GM20000 (cell line): ENCODE data around the gene OR8H2.
"Not testable (repeated sequence)": the region's sequence is repeated elsewhere in the genome, so short reads cannot be mapped to it uniquely, and the experiment has no call there.

Experiments used
- DNase-seq: peaks from one replicate; pipeline ENCODE4 v3.0.0; 2012; ENCODE audit warnings: low spot score
- TF ChIP-seq, protein P1 (sequence below): IDR thresholded peaks from 2 replicates; pipeline ENCODE4 v1.5.1; 2012; ENCODE audit warnings: mild to moderate bottlenecking, control low read depth; ENCODE audit errors: extremely low read depth, missing control alignments

OR8H2 gene, protein sequence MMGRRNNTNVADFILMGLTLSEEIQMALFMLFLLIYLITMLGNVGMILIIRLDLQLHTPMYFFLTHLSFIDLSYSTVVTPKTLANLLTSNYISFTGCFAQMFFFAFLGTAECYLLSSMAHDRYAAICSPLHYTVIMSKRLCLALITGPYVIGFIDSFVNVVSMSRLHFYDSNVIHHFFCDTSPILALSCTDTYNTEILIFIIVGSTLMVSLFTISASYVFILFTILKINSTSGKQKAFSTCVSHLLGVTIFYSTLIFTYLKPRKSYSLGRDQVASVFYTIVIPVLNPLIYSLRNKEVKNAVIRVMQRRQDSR

GRCh38 chr11:56103210-56103737 is at the start of gene OR8H2:
TSS of gene OR8H2 (plus strand) at chr11:56103687. CDS start at chr11:56105043, 1,356 bp downstream.
- TF ChIP-seq, protein P1, sequence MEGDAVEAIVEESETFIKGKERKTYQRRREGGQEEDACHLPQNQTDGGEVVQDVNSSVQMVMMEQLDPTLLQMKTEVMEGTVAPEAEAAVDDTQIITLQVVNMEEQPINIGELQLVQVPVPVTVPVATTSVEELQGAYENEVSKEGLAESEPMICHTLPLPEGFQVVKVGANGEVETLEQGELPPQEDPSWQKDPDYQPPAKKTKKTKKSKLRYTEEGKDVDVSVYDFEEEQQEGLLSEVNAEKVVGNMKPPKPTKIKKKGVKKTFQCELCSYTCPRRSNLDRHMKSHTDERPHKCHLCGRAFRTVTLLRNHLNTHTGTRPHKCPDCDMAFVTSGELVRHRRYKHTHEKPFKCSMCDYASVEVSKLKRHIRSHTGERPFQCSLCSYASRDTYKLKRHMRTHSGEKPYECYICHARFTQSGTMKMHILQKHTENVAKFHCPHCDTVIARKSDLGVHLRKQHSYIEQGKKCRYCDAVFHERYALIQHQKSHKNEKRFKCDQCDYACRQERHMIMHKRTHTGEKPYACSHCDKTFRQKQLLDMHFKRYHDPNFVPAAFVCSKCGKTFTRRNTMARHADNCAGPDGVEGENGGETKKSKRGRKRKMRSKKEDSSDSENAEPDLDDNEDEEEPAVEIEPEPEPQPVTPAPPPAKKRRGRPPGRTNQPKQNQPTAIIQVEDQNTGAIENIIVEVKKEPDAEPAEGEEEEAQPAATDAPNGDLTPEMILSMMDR: no peak
- DNase-seq: no peak

DNA sequence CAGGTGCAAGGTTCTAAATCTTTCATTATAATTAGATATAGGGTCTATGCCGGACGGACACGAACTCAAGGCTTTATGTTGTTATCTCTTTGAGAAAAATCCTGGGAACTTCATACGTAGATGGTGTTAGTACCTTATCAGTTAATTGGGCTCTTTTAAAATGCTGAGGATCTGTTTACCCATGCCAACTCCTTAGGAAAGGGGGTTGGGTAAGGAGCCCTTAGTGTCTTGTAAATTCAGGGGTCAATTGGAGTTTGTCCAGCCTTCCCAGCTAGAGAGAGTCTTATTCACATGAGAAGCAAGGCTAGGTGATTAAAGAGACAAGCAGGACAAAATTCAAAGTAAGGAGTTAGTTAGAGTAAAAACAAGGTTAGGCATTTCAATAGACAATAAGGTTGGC is 47.1 kb upstream of the OR8H2 start:
- DNase-seq: not testable (repeated sequence)

DNA sequence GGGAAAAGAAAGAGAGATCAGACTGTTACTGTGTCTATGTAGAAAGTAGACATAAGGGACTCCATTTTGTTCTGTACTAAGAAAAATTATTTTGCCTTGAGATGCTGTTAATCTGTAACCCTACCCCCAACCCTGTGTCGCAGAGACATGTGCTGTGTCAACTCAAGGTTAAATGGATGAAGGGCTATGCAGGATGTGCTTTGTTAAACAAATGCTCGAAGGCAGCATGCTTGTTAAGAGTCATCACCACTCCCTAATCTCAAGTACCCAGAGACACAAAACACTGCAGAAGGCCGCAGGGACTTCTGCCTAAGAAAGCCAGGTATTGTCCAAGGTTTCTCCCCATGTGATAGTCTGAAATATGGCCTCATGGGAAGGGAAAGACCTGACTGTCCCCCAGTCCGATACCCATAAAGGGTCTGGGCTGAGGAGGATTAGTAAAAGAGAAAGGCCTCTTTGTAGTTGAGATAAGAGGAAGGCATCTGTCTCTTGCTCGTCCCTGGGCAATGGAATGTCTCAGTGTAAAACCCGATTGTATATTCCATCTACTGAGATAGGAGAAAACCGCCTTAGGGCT is 45.7 kb upstream of the OR8H2 start:
- not testable (repeated sequence) for DNase-seq

DNA sequence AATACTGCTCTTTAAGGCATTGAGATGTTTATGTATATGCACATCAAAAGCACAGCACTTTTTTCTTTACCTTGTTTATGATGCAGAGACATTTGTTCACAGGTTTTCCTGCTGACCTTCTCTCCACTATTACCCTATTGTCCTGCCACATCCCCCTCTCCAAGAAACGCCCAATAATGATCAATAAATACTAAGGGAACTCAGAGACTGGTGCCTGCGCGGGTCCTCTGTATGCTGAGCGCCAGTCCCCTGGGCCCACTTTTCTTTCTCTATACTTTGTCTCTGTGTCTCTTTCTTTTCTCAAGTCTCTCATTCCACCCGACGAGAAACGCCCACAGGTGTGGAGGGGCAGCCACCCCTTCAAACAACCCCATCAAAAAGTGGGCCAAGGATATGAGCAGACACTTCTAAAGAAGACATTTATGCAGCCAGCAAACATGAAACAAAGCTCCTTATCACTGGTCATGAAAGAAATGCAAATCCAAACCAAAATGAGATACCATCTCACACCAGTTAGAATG is 45.2 kb upstream of the OR8H2 start:
- not testable (repeated sequence) for DNase-seq

GRCh38 chr11:56066980-56067379 is 36.5 kb upstream of the OR8H2 start:
- TF ChIP-seq, protein P1: no peak

DNA sequence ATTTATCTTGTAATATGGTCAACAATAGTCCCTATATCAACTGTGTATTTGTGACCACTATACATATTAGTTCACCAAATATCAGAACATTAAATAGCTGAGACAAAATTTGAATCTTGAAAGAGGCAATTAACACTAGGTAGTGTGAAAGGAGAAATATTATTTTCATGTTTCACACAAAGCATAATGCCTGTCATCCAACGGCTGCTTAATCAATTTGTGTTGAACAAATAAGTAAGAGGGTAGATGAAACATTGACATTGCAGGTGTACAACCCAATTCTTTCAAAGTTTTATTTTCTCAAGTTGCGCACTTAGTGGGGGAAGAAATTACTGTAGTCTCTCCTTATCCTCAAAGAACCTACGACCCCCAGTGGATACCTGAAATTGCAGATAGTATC is 13.8 kb upstream of the OR8H2 start:
- TF ChIP-seq, protein P1: no peak
- DNase-seq: no peak

More at GRCh38 chr11:56066980-56067379, 36.5 kb upstream of the OR8H2 start:
- no peak for DNase-seq

DNA sequence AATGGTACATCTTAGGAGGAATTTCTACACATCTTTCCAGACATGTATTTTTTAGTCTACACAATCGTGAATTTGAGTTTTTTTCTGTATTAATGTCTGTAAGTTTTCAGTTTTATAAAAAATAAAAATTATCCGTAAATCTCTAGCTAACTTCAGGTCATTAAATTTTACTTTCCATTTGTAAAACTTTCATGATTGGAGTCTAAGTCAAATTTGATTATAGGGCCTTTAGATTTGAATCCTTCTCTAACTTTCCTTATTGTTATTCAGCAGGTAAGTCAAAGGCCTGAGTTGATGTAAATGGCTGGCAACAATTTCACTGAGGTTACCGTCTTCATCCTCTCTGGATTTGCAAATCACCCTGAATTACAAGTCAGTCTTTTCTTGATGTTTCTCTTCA is 10.5 kb upstream of the OR8H2 start, which contains the start of gene OR8I2:
OR8I2 (plus strand) TSS at position 301 of the 400 bp plus-strand sequence; CDS start at position 301, 0 bp downstream.
- no peak for DNase-seq
- TF ChIP-seq, protein P1: no peak

GRCh38 chr11:56122073-56122472 is 18.6 kb downstream of the OR8H2 start, which contains the start of gene OR8H3:
TSS of gene OR8H3 (plus strand) at chr11:56122373. CDS start at chr11:56122373, 0 bp downstream.
- DNase-seq: no peak
- TF ChIP-seq, protein P1: no peak
